ENCODE results near the gene EFNB2. TPM values are rescaled to one million over a fixed set of nuclear protein-coding genes. Genes with fewer than 3 reads are reported as not detected.
A peak's percentile ranks its signal among the peaks of the same experiment; 100 is the strongest.

The EFNB2 gene
- total RNA-seq, 1 experiment from 2014 or later: 68.0 TPM

GRCh38 chr13:106467427-106468122, 67.9 kb downstream of the EFNB2 start:
- BruUV-seq (replicated peaks): no TSS peak
- no peak for TF ChIP-seq CTCF (IDR thresholded peaks at IDR 0.05; ENCODE audit: insufficient read depth in 1 of 2, low read depth in 1 of 2, low read length in 1 of 2, severe bottlenecking in 1 of 2, unreplicated experiment in 1 of 2)
- Mint-ChIP-seq H3K36me3 (ENCODE audit: insufficient read depth, unreplicated experiment) (no peaks in the 10 kb centered on the region), H3K27me3 (ENCODE audit: insufficient read depth, unreplicated experiment) (no peaks in the 10 kb centered on the region), H3K4me3 (ENCODE audit: unreplicated experiment) (no peak overlapping the region), H3K9me3 (ENCODE audit: unreplicated experiment) (no peaks in the 10 kb centered on the region), H3K4me1 (ENCODE audit: low read depth, unreplicated experiment) (peaks cover 21% of the 10 kb centered on the region), H3K27ac (ENCODE audit: unreplicated experiment) (no peak overlapping the region)
- Histone ChIP-seq H3K4me1 (peaks cover 38% of the 10 kb centered on the region), H3K36me3 (ENCODE audit: control insufficient read depth, insufficient read depth, low read length) (no peaks in the 10 kb centered on the region), H3K4me3 (ENCODE audit: low read depth, low read length) (no peak overlapping the region), H3K27me3 (replicated peaks; ENCODE audit: control insufficient read depth, insufficient read depth, low read length) (no peaks in the 10 kb centered on the region), H3K9me3 (no peaks in the 10 kb centered on the region)
- intact Hi-C loops (cut with micrococcal nuclease; ENCODE audit: unreplicated experiment): no loop called here
- CTCF ChIA-PET: interaction anchor here (0.6 kb wide), 1 partner anchor 202 kb away, joined by 3 read pairs; no protein-coding TSS in a partner anchor
- POLR2A ChIA-PET: no interaction called here
- DNase-seq: peak in 1 of 2 experiments; percentile 76

- Histone ChIP-seq H3K9me3 (no peaks in the 10 kb centered on the region), H3K4me1 (peaks cover 36% of the 10 kb centered on the region), H3K4me3 (ENCODE audit: low read depth, low read length) (no peak overlapping the region), H3K27me3 (replicated peaks; ENCODE audit: control insufficient read depth, insufficient read depth, low read length) (no peaks in the 10 kb centered on the region), H3K36me3 (ENCODE audit: control insufficient read depth, insufficient read depth, low read length) (no peaks in the 10 kb centered on the region)
- Mint-ChIP-seq H3K27ac (ENCODE audit: unreplicated experiment) (peak overlapping the region; percentile 21), H3K4me1 (ENCODE audit: low read depth, unreplicated experiment) (peaks cover 14% of the 10 kb centered on the region), H3K27me3 (ENCODE audit: insufficient read depth, unreplicated experiment) (no peaks in the 10 kb centered on the region), H3K4me3 (ENCODE audit: unreplicated experiment) (no peak overlapping the region), H3K36me3 (ENCODE audit: insufficient read depth, unreplicated experiment) (no peaks in the 10 kb centered on the region), H3K9me3 (ENCODE audit: unreplicated experiment) (no peaks in the 10 kb centered on the region)
- BruUV-seq (replicated peaks): no TSS peak
- intact Hi-C loops (cut with micrococcal nuclease; ENCODE audit: unreplicated experiment): no loop called here
- DNase-seq: peak in 1 of 2 experiments; percentile 51
- TF ChIP-seq CTCF (IDR thresholded peaks at IDR 0.05; ENCODE audit: insufficient read depth in 1 of 2, low read depth in 1 of 2, low read length in 1 of 2, severe bottlenecking in 1 of 2, unreplicated experiment in 1 of 2): no peak
- ChIA-PET CTCF (interaction anchor here (0.6 kb wide), 1 partner anchor 202 kb away, joined by 3 read pairs; no protein-coding TSS in a partner anchor), POLR2A (no interaction called here)
These were observed 68.6 kb downstream of the EFNB2 start for GRCh38 chr13:106466691-106467426.

GRCh38 chr13:106464076-106464475, 71.4 kb downstream of the EFNB2 start:
- H3K4me3 ChIP-seq (ENCODE audit: low read depth, low read length): no peak overlapping the region
- no peaks in the 10 kb centered on the region for H3K36me3 Mint-ChIP-seq (ENCODE audit: insufficient read depth, unreplicated experiment)
- peaks cover 8% of the 10 kb centered on the region for H3K4me1 Mint-ChIP-seq (ENCODE audit: low read depth, unreplicated experiment)
- no peak overlapping the region for H3K4me3 Mint-ChIP-seq (ENCODE audit: unreplicated experiment)
- CTCF ChIA-PET: no interaction called here
- POLR2A ChIA-PET: no interaction called here
- H3K36me3 ChIP-seq (ENCODE audit: control insufficient read depth, insufficient read depth, low read length): no peaks in the 10 kb centered on the region
- TF ChIP-seq CTCF (IDR thresholded peaks at IDR 0.05; ENCODE audit: insufficient read depth in 1 of 2, low read depth in 1 of 2, low read length in 1 of 2, severe bottlenecking in 1 of 2, unreplicated experiment in 1 of 2): no peak
- no TSS peak for BruUV-seq (replicated peaks)
- peaks cover 28% of the 10 kb centered on the region for H3K4me1 ChIP-seq
- intact Hi-C loops (cut with micrococcal nuclease; ENCODE audit: unreplicated experiment): no loop called here
- H3K9me3 Mint-ChIP-seq (ENCODE audit: unreplicated experiment): no peaks in the 10 kb centered on the region
- H3K27me3 ChIP-seq (replicated peaks; ENCODE audit: control insufficient read depth, insufficient read depth, low read length): no peaks in the 10 kb centered on the region
- DNase-seq: no peak
- no peaks in the 10 kb centered on the region for H3K9me3 ChIP-seq
- no peaks in the 10 kb centered on the region for H3K27me3 Mint-ChIP-seq (ENCODE audit: insufficient read depth, unreplicated experiment)
- H3K27ac Mint-ChIP-seq (ENCODE audit: unreplicated experiment): no peak overlapping the region

All from Caco-2 (cell line).